ENCODE results near the gene FSD1L. TPM values are rescaled to one million over a fixed set of nuclear protein-coding genes. Genes with fewer than 3 reads are reported as not detected.

Gene FSD1L
- total and polyA plus RNA-seq, 2 of the 13 experiments (the other 11 are each of a cell fraction or from before 2014, with no cell fraction given) = 4.1 to 5.1 TPM

DNA sequence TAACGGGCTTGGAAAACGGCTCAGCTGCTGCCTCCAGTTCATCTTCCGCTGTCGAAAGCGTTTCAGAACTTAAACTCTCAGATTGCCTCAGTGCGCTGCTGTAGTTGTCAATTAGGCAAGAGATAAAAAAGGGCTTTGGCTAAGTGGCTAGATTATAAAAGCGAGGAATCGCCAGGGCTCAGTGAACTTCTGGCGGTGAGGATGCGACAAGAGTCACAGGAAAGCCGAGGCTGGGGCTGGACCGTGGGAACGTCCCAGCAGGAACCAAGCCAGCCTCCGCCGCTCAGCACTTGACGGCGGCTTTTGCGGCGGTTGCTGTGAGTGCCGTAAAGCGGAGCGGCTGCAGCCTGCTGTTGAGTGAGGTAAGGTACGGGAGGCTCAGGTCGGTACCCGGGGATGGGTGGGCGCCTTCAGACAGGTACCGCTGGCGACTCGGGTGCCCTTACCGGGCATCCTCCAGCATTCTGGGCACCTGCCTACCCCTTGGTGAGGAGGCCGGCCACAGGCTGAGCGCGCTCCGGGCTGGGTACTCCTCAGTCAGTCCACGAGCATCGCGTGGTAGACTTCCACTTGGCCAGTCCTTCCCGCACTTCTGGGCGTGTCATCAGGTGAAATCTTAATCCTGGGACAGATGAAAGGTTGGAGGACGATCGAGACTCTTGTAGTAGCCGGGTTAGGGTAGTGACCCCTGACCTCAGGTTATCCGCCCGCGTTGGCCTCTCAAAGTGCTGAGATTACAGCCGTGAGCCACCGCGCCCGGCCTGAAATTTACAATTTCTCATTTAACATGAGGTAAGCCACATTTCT is 110.2 kb downstream of the FSD1L start, which contains the start of gene FKTN (continued):
- TF ChIP-seq, protein P1, sequence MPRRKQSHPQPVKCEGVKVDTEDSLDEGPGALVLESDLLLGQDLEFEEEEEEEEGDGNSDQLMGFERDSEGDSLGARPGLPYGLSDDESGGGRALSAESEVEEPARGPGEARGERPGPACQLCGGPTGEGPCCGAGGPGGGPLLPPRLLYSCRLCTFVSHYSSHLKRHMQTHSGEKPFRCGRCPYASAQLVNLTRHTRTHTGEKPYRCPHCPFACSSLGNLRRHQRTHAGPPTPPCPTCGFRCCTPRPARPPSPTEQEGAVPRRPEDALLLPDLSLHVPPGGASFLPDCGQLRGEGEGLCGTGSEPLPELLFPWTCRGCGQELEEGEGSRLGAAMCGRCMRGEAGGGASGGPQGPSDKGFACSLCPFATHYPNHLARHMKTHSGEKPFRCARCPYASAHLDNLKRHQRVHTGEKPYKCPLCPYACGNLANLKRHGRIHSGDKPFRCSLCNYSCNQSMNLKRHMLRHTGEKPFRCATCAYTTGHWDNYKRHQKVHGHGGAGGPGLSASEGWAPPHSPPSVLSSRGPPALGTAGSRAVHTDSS (CRISPR knock-in tag; conservative IDR thresholded peaks at IDR 0.05) = no peak
- TF ChIP-seq U2AF2 (IDR thresholded peaks at IDR 0.05; ENCODE audit: low read depth, low read length) (no peak), ZNF577 (CRISPR knock-in tag; IDR thresholded peaks at IDR 0.05; ENCODE audit: borderline replicate concordance, low read depth) (no peak), ZNF333 (CRISPR knock-in tag; IDR thresholded peaks at IDR 0.05; ENCODE audit: borderline replicate concordance) (peak; percentile 72; the same call in 1 of the 2 replicates), ZNF749 (CRISPR knock-in tag; IDR thresholded peaks at IDR 0.05; ENCODE audit: borderline replicate concordance) (no peak), SP2 (CRISPR knock-in tag; IDR thresholded peaks at IDR 0.05) (no peak), ZNF101 (CRISPR knock-in tag; IDR thresholded peaks at IDR 0.05; ENCODE audit: borderline replicate concordance, low read depth) (no peak), ZNF12 (CRISPR knock-in tag; IDR thresholded peaks at IDR 0.05) (no peak), ELF3 (CRISPR knock-in tag; IDR thresholded peaks at IDR 0.05) (peak; percentile 68), ZNF264 (CRISPR knock-in tag; IDR thresholded peaks at IDR 0.05) (peak; percentile 61; the same call in 1 of the 2 replicates)
- TF ChIP-seq, protein P2, sequence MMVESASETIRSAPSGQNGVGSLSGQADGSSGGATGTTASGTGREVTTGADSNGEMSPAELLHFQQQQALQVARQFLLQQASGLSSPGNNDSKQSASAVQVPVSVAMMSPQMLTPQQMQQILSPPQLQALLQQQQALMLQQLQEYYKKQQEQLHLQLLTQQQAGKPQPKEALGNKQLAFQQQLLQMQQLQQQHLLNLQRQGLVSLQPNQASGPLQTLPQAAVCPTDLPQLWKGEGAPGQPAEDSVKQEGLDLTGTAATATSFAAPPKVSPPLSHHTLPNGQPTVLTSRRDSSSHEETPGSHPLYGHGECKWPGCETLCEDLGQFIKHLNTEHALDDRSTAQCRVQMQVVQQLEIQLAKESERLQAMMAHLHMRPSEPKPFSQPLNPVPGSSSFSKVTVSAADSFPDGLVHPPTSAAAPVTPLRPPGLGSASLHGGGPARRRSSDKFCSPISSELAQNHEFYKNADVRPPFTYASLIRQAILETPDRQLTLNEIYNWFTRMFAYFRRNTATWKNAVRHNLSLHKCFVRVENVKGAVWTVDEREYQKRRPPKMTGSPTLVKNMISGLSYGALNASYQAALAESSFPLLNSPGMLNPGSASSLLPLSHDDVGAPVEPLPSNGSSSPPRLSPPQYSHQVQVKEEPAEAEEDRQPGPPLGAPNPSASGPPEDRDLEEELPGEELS (CRISPR knock-in tag; IDR thresholded peaks at IDR 0.05) = peak; percentile 37; the same call in 1 of the 2 replicates
- TF ChIP-seq, protein P3, sequence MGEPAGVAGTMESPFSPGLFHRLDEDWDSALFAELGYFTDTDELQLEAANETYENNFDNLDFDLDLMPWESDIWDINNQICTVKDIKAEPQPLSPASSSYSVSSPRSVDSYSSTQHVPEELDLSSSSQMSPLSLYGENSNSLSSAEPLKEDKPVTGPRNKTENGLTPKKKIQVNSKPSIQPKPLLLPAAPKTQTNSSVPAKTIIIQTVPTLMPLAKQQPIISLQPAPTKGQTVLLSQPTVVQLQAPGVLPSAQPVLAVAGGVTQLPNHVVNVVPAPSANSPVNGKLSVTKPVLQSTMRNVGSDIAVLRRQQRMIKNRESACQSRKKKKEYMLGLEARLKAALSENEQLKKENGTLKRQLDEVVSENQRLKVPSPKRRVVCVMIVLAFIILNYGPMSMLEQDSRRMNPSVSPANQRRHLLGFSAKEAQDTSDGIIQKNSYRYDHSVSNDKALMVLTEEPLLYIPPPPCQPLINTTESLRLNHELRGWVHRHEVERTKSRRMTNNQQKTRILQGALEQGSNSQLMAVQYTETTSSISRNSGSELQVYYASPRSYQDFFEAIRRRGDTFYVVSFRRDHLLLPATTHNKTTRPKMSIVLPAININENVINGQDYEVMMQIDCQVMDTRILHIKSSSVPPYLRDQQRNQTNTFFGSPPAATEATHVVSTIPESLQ (CRISPR knock-in tag; conservative IDR thresholded peaks at IDR 0.05) = no peak
- TF ChIP-seq, protein P4, sequence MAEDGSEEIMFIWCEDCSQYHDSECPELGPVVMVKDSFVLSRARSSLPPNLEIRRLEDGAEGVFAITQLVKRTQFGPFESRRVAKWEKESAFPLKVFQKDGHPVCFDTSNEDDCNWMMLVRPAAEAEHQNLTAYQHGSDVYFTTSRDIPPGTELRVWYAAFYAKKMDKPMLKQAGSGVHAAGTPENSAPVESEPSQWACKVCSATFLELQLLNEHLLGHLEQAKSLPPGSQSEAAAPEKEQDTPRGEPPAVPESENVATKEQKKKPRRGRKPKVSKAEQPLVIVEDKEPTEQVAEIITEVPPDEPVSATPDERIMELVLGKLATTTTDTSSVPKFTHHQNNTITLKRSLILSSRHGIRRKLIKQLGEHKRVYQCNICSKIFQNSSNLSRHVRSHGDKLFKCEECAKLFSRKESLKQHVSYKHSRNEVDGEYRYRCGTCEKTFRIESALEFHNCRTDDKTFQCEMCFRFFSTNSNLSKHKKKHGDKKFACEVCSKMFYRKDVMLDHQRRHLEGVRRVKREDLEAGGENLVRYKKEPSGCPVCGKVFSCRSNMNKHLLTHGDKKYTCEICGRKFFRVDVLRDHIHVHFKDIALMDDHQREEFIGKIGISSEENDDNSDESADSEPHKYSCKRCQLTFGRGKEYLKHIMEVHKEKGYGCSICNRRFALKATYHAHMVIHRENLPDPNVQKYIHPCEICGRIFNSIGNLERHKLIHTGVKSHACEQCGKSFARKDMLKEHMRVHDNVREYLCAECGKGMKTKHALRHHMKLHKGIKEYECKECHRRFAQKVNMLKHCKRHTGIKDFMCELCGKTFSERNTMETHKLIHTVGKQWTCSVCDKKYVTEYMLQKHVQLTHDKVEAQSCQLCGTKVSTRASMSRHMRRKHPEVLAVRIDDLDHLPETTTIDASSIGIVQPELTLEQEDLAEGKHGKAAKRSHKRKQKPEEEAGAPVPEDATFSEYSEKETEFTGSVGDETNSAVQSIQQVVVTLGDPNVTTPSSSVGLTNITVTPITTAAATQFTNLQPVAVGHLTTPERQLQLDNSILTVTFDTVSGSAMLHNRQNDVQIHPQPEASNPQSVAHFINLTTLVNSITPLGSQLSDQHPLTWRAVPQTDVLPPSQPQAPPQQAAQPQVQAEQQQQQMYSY (CRISPR knock-in tag; IDR thresholded peaks at IDR 0.05) = no peak
- TF ChIP-seq, protein P5, sequence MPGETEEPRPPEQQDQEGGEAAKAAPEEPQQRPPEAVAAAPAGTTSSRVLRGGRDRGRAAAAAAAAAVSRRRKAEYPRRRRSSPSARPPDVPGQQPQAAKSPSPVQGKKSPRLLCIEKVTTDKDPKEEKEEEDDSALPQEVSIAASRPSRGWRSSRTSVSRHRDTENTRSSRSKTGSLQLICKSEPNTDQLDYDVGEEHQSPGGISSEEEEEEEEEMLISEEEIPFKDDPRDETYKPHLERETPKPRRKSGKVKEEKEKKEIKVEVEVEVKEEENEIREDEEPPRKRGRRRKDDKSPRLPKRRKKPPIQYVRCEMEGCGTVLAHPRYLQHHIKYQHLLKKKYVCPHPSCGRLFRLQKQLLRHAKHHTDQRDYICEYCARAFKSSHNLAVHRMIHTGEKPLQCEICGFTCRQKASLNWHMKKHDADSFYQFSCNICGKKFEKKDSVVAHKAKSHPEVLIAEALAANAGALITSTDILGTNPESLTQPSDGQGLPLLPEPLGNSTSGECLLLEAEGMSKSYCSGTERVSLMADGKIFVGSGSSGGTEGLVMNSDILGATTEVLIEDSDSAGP (CRISPR knock-in tag; IDR thresholded peaks at IDR 0.05; ENCODE audit: borderline replicate concordance) = peak; percentile 69; the same call in 1 of the 2 replicates
- TF ChIP-seq, protein P6, sequence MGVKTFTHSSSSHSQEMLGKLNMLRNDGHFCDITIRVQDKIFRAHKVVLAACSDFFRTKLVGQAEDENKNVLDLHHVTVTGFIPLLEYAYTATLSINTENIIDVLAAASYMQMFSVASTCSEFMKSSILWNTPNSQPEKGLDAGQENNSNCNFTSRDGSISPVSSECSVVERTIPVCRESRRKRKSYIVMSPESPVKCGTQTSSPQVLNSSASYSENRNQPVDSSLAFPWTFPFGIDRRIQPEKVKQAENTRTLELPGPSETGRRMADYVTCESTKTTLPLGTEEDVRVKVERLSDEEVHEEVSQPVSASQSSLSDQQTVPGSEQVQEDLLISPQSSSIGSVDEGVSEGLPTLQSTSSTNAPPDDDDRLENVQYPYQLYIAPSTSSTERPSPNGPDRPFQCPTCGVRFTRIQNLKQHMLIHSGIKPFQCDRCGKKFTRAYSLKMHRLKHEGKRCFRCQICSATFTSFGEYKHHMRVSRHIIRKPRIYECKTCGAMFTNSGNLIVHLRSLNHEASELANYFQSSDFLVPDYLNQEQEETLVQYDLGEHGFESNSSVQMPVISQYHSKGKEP (CRISPR knock-in tag; IDR thresholded peaks at IDR 0.05) = no peak

All from HepG2 (cell line).